ENCODE data around the gene PIPOX. TPM values are rescaled to one million over a fixed set of nuclear protein-coding genes. Genes with fewer than 3 reads are reported as not detected.
"Not testable (repeated sequence)": the region's sequence is repeated elsewhere in the genome, so short reads cannot be mapped to it uniquely, and the experiment has no call there.

PIPOX gene
- total RNA-seq, 1 donor from 2014 or later, result 3.8 TPM

DNA sequence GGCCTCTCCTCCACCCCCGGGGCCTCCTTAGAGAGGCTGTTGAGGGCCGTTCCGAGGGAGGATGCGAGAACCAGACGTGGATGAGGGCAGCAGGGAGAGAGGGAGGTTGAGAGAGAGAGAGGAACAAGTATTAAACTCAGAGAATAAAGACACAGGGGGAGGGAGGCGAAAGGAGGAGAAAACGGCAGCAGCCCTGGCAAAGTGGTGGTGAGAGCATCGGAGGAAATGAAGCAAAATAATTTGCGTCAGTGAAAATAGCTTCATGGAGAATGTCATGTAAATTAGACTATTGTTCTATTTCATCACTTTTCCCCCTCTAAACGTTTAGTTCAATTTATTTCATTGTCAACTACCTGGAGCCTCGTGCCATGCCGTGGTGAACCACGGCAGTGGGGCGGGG is 38.0 kb downstream of the PIPOX start:
- Mint-ChIP-seq H3K4me1 (ENCODE audit: unreplicated experiment) (peaks cover 32% of the 10 kb centered on the region), H3K27ac (no peak overlapping the region), H3K9me3 (no peaks in the 10 kb centered on the region)

DNA sequence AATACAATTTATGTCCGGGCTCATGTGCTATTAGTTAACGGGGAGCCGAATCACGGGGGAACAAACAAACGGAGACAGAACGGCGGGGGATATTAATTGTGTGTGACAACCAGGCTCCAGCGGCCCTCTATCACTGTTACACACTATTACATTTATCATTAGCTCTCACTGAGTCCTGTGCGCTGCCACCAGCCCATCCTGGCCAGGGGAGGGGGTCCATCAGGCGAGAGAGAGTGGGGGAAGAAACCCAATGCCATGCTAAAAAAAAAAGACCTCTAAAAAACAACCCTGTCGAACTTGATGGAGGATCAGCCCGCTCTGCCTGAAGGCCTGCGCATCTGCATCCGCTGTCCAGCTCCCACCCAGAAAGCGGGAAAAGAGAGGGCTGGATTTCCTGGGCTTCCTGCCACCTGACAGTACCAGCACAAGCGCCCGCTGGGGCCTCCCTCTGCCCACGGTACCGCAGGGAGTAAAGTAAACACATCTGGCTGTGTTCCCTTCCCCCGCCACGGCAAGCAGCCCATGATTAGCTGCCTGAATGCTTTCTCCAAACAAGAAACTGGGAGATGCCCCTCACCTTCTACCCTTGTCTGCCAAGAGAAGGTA is 41.7 kb downstream of the PIPOX start:
- H3K4me1 Mint-ChIP-seq (ENCODE audit: unreplicated experiment), result peaks cover 30% of the 10 kb centered on the region
- peak overlapping the region; percentile 57 for H3K27ac Mint-ChIP-seq
- H3K4me3 Mint-ChIP-seq, result peak overlapping the region; percentile 69
- no peaks in the 10 kb centered on the region for H3K9me3 Mint-ChIP-seq
- TF ChIP-seq, protein P1, sequence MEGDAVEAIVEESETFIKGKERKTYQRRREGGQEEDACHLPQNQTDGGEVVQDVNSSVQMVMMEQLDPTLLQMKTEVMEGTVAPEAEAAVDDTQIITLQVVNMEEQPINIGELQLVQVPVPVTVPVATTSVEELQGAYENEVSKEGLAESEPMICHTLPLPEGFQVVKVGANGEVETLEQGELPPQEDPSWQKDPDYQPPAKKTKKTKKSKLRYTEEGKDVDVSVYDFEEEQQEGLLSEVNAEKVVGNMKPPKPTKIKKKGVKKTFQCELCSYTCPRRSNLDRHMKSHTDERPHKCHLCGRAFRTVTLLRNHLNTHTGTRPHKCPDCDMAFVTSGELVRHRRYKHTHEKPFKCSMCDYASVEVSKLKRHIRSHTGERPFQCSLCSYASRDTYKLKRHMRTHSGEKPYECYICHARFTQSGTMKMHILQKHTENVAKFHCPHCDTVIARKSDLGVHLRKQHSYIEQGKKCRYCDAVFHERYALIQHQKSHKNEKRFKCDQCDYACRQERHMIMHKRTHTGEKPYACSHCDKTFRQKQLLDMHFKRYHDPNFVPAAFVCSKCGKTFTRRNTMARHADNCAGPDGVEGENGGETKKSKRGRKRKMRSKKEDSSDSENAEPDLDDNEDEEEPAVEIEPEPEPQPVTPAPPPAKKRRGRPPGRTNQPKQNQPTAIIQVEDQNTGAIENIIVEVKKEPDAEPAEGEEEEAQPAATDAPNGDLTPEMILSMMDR (conservative IDR thresholded peaks at IDR 0.05), result no peak
- peaks cover 23% of the 10 kb centered on the region for H3K36me3 Mint-ChIP-seq
- DNase-seq (ENCODE audit: extremely low spot score, unreplicated experiment), result no peak
- no peaks in the 10 kb centered on the region for H3K27me3 Mint-ChIP-seq

More for the DNA sequence above, 38.0 kb downstream of the PIPOX start:
- TF ChIP-seq, protein P1 (conservative IDR thresholded peaks at IDR 0.05), result no peak
- H3K27me3 Mint-ChIP-seq, result no peaks in the 10 kb centered on the region
- H3K4me3 Mint-ChIP-seq, result no peak overlapping the region
- H3K36me3 Mint-ChIP-seq, result peaks cover 14% of the 10 kb centered on the region
- no peak for DNase-seq (ENCODE audit: extremely low spot score, unreplicated experiment)

DNA sequence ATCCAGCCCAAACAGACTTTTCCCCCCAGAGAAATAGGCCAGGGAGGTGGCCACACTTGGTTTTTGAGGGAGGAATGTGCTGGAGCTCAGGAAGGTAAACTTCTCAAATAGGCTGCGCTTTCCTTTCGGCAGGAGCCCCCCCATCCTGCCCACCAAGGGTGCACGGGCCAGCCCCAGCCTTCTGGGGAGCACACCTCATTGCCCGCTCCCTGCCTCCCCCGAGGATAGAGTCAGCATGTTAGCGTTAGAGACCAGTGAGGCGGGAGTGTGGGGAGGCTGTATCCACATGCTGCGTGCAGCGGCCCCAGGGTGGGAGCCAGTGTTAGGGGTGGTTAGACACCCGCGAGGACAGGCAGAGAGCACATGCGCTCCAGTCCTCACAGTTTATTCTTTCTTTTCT is 42.3 kb downstream of the PIPOX start:
- no peak for DNase-seq (ENCODE audit: extremely low spot score, unreplicated experiment)
- Mint-ChIP-seq H3K27me3 (no peaks in the 10 kb centered on the region), H3K27ac (peak overlapping the region; percentile 46), H3K9me3 (no peaks in the 10 kb centered on the region), H3K4me1 (ENCODE audit: unreplicated experiment) (peaks cover 30% of the 10 kb centered on the region), H3K4me3 (peak overlapping the region; percentile 69), H3K36me3 (peaks cover 23% of the 10 kb centered on the region)
- TF ChIP-seq, protein P1 (conservative IDR thresholded peaks at IDR 0.05), result no peak

DNA sequence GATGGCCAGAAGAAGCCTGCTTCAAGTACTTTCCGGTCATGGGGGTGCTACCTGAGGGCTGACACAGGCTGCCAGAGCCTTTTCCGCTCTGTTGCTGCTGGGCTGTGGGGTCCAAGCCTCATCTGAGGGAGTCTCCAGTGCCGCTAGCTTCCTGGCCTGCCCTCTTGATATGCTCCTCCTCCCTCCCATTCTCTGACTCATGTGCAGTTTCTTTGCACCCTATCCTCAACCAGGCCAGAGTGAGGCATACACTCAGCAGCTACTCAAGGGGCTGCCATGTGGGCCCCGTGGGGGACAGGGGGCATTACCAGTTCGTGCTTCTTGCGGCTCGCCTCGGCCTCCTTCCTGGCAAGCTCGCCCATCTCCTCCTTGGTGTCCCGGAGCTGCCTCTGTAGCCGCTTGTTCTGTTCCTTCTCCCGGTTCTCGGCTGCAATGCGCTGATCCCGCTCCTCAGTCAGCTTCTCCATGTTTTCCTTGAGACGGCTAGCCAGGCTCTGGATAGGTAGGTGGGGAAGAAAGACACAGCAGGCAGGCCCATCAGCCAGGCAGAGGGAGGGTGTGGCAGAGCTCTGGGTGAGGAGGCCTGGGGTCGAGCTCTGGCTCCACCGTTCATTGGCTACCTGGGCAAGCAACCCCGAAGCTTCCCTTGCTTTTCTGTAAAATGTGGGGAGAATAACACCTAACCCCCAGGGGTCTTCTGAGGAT is 43.8 kb downstream of the PIPOX start:
- Mint-ChIP-seq H3K4me3 (no peak overlapping the region), H3K27ac (no peak overlapping the region), H3K9me3 (no peaks in the 10 kb centered on the region), H3K36me3 (peaks cover 16% of the 10 kb centered on the region), H3K4me1 (ENCODE audit: unreplicated experiment) (peaks cover 27% of the 10 kb centered on the region), H3K27me3 (no peaks in the 10 kb centered on the region)
- TF ChIP-seq, protein P1 (conservative IDR thresholded peaks at IDR 0.05), result no peak
- no peak for DNase-seq (ENCODE audit: extremely low spot score, unreplicated experiment)

DNA sequence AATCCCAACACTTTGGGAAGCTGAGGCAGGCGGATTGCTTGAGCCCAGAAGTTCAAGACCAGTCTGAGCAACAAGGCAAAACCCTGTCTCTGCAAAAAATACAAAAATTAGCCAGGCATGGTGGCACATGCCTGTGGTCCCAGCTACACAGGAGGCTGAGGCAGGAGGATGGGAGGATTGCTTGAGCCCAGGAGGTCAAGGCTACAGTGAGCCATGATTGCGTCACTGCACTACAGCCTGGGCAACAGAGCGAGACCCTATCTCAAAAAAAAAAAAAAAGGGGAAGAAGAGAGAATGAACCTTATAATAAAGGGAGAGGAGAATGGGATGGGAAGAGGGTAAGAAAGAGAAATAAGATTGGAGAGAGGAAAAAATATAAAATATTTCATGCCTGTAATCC is 45.8 kb downstream of the PIPOX start:
- DNase-seq (ENCODE audit: extremely low spot score, unreplicated experiment); H3K27ac Mint-ChIP-seq; H3K4me3 Mint-ChIP-seq; H3K27me3 Mint-ChIP-seq; H3K9me3 Mint-ChIP-seq: not testable (repeated sequence)
- Mint-ChIP-seq H3K36me3 (peaks cover 16% of the 10 kb centered on the region), H3K4me1 (ENCODE audit: unreplicated experiment) (peaks cover 26% of the 10 kb centered on the region)

DNA sequence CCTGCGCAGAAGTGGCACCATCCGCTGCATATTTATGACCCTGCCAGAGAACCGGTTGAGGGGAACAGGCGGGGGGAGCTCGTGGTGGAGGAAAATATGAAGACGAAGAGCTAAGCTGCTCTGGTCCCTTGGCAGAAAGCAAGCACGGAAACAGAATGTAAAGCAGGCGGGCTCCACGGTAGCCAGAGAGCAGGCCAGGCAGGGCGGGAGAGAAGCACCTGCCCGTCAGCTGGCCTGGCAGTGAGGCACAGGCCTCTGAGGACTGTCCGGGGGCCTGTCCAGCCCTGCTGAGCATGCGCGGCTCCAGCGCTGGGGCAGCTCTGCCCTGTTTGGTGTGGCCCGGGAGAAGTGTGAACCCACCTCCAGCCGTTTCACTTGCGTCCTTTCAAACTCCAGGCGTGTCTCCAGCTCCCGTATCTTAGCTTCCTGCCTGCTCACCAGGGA is 46.7 kb downstream of the PIPOX start:
- Mint-ChIP-seq H3K4me1 (ENCODE audit: unreplicated experiment) (peaks cover 17% of the 10 kb centered on the region), H3K36me3 (peaks cover 16% of the 10 kb centered on the region), H3K27me3 (no peaks in the 10 kb centered on the region), H3K27ac (no peak overlapping the region), H3K9me3 (no peaks in the 10 kb centered on the region), H3K4me3 (no peak overlapping the region)
- DNase-seq (ENCODE audit: extremely low spot score, unreplicated experiment), result no peak
- TF ChIP-seq, protein P1 (conservative IDR thresholded peaks at IDR 0.05), result no peak
